ENCODE results near the gene RAMP1. TPM values are rescaled to one million over a fixed set of nuclear protein-coding genes. Genes with fewer than 3 reads are reported as not detected.

The RAMP1 gene
- total RNA-seq, 4 donors from 2014 or later = 7.3 to 19.1 (median 12.4) TPM

DNA sequence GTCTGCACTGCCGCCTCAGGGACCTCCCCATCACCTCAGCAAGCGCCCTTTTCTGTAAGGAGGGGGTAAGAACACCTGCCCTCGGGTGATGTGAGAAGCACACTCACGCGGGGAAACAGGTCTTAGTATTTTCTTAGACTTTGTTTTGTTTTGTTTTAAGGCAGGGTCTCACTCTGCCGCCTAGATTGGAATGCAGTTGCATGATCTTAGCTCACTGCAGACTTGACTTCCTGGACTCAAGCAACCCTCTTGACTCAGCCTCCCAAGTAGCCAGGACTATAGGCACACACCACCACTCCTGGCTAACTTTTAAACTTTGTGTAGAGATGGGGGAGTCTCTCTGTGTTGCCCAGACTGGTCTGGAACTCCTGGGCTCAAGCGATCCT is 37.1 kb downstream of the RAMP1 start:
- intact Hi-C loops (cut with DNase I; ENCODE audit: low total_unique reads) = no loop called here
- 50 to 55% methylated on average over 7 of the region's 7 CpGs for WGBS, 2 donors

DNA sequence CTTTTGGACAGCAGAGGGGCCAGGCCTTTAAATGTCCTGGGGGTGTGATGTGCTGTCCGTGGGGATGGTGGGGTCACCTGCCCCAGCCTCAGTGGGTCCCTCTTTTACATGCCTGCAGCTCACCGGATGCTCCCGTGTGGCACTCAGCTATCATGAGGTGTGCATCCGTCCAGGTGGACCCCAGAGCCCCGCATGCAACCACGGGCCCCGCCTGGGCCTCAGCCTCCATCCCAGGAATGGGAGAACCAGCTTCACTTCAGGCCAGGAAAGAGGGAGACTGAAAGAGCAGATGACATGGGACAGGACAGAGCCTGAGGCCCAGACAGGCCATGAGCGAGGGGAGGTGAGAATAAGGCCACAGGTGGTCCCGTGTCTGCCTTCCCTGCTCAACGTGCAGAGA is 37.5 kb downstream of the RAMP1 start:
- no peak for DNase-seq (ENCODE audit: low spot score in 2 of 2)
- TF ChIP-seq, protein P1, sequence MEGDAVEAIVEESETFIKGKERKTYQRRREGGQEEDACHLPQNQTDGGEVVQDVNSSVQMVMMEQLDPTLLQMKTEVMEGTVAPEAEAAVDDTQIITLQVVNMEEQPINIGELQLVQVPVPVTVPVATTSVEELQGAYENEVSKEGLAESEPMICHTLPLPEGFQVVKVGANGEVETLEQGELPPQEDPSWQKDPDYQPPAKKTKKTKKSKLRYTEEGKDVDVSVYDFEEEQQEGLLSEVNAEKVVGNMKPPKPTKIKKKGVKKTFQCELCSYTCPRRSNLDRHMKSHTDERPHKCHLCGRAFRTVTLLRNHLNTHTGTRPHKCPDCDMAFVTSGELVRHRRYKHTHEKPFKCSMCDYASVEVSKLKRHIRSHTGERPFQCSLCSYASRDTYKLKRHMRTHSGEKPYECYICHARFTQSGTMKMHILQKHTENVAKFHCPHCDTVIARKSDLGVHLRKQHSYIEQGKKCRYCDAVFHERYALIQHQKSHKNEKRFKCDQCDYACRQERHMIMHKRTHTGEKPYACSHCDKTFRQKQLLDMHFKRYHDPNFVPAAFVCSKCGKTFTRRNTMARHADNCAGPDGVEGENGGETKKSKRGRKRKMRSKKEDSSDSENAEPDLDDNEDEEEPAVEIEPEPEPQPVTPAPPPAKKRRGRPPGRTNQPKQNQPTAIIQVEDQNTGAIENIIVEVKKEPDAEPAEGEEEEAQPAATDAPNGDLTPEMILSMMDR (IDR thresholded peaks at IDR 0.05) = no peak
- no peak for TF ChIP-seq POLR2A (IDR thresholded peaks at IDR 0.05)
- intact Hi-C loops (cut with DNase I; ENCODE audit: low total_unique reads) = no loop called here

More for the DNA sequence above, 37.1 kb downstream of the RAMP1 start:
- no peak overlapping the region for H3K4me3 ChIP-seq (ENCODE audit: low read depth, poor library complexity, severe bottlenecking)
- TF ChIP-seq, protein P1 (IDR thresholded peaks at IDR 0.05) = no peak
- TF ChIP-seq POLR2A (IDR thresholded peaks at IDR 0.05) = no peak
- DNase-seq (ENCODE audit: low spot score in 2 of 2) = no peak

DNA sequence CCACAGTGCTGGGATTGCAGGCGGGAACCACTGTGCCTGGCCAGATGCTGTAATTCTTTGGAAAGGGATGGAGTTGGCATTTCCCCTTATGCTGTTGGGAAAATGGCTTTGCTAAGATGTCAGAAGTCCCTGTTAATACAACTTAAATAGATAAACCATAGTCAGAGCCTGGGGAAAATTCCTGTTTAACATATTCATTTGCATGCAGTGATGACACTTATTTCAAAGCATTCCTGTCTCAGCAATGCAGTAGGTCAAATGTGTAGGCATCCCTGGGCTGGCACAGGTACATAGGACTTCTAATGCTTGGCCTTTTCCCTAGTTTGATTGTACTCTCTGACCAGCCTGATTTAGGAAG is 38.6 kb downstream of the RAMP1 start:
- H3K4me3 ChIP-seq (ENCODE audit: low read depth, poor library complexity, severe bottlenecking) = no peak overlapping the region
- WGBS, 2 donors = 42 to 68% methylated on average over 1 of the region's 1 CpG
- no peak for TF ChIP-seq POLR2A (IDR thresholded peaks at IDR 0.05)
- TF ChIP-seq, protein P1 (IDR thresholded peaks at IDR 0.05) = no peak
- DNase-seq (ENCODE audit: low spot score in 2 of 2) = no peak
- intact Hi-C loops (cut with DNase I; ENCODE audit: low total_unique reads) = no loop called here

More for the DNA sequence above, 37.5 kb downstream of the RAMP1 start:
- no peak overlapping the region for H3K4me3 ChIP-seq (ENCODE audit: low read depth, poor library complexity, severe bottlenecking)
- WGBS, 2 donors = 88 to 99% methylated on average over 7 to 10 of the region's 10 CpGs

DNA sequence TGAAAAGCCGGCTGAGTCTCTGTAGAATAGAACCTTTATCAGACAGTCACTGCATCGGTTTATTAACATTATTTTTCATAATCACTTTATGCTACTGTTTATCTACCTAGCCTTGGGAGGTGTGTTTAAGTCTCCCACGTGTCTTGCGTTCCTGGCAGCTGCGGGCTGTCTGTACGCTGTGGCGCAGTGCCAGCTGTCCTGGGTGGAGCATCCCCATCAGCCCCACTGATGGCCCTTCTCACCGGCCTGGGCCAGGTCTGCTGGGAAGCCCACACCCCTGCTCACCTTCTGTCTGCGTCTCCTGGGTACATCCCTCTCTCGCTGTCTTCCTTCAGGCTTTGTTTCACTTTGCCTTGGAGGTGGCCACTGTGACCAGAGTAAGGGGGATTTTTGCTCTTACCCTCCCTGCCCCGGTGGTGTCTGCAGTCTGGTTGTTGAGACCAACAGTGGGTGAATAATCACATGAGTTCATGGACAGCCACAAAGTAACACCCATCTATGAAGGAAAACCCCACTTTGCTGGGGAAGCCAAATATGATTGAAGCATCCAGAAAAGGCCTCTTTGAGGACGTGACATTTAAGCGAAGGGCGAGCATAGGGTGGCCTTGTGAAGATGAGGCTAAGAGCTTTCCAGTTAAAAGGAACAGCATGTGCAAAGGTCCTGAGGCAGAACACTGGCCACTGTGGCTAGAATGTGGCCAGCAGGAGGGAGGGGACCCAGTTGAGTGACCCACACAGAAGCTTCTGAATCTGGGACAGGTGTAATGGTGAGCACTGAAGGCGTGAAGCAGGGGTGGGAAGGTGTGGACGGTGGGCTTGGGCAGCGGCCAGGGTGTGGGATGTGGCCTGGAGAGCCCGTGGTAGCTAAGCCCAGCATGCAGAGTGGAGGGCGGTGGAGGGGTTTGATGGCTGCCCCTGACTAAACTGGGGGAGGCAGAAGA is 41.7 kb downstream of the RAMP1 start:
- WGBS, 2 donors = 81 to 83% methylated on average over 19 of the region's 19 CpGs
- no peak overlapping the region for H3K4me3 ChIP-seq (ENCODE audit: low read depth, poor library complexity, severe bottlenecking)
- DNase-seq (ENCODE audit: low spot score in 2 of 2) = no peak
- TF ChIP-seq, protein P1 (IDR thresholded peaks at IDR 0.05) = no peak
- no peak for TF ChIP-seq POLR2A (IDR thresholded peaks at IDR 0.05)
- intact Hi-C loops (cut with DNase I; ENCODE audit: low total_unique reads) = no loop called here

DNA sequence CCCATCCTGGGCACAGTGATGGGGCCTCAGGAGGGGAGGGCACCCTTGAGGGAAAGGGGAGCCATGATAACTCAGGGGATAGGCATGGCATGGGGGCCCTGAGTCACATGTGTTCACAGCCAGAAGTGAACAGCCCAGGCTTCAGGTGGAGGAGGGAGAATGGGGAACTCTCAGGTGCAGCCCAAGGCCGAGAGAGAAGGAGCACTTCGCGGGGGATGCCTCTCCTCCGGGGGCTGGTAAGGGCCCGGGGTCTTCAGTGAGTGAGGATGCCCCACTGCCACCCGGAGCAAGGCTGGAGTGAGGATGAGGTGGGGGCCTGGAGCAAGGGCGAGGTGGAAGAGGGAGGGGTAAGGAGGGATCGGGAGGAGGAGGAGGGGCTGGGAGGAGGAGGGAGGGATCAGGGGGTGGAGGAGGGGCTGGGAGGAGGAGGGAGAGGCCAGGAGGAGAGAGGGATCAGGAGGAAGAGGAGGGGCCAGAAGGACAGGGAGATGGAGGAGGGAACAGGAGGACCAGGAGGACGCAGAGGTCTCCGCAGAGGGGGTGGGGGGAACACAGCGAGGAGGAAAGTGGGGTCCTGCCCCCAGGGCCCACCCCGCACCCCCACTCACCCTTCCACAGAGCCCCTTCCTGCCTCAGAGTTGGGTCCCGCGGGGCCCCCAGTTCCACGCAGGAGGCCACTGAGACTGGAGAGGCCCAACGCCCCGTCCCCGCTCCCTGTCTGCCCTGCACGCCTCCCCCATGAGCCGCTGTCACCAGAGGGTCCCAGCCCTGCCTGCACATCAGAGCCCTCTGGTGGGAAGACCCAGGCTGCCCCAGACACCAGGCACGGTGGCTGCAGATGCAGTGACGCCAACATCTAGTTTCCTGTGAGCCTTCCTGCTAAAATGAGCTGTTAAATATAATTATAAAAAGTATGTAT is 42.8 kb downstream of the RAMP1 start:
- 75 to 80% methylated on average over 22 of the region's 22 CpGs for WGBS, 2 donors
- intact Hi-C loops (cut with DNase I; ENCODE audit: low total_unique reads) = no loop called here
- TF ChIP-seq POLR2A (IDR thresholded peaks at IDR 0.05) = no peak
- TF ChIP-seq, protein P1 (IDR thresholded peaks at IDR 0.05) = no peak
- H3K4me3 ChIP-seq (ENCODE audit: low read depth, poor library complexity, severe bottlenecking) = no peak overlapping the region
- no peak for DNase-seq (ENCODE audit: low spot score in 2 of 2)
